ENCODE data around the gene RFPL4A. TPM values are rescaled to one million over a fixed set of nuclear protein-coding genes. Genes with fewer than 3 reads are reported as not detected.

RFPL4A gene
- total RNA-seq, 4 donors from 2014 or later: not detected

- 66% methylated on average over 7 of the region's 7 CpGs for WGBS
- Histone ChIP-seq H3K4me1 (no peaks in the 10 kb centered on the region), H3K27me3 (no peaks in the 10 kb centered on the region), H3K4me3 (no peak overlapping the region), H3K9me3 (no peaks in the 10 kb centered on the region), H3K27ac (no peak overlapping the region), H3K36me3 (no peaks in the 10 kb centered on the region)
- DNase-seq (ENCODE audit: low spot score in 2 of 2): no peak
- TF ChIP-seq POLR2AphosphoS5 (IDR thresholded peaks at IDR 0.05) (no peak), POLR2A (IDR thresholded peaks at IDR 0.05) (no peak), EP300 (IDR thresholded peaks at IDR 0.05) (no peak), CTCF (IDR thresholded peaks at IDR 0.05) (no peak)
Observed at GRCh38 chr19:55812449-55812848, 53.6 kb downstream of the RFPL4A start.

Other genes with a start within 250 kb of the RFPL4A start
- gene SBK2, start 222.0 kb upstream of the RFPL4A start, total RNA-seq: not detected
- not detected for gene SBK3, start 213.6 kb upstream of the RFPL4A start, total RNA-seq
- gene ZNF579, start 178.2 kb upstream of the RFPL4A start, total RNA-seq: 1 to 10 TPM; 1.8 to 3.1 (median 2.8) TPM
- 1 to 10 TPM; 7.6 to 9.2 (median 8.5) TPM for gene FIZ1, start 159.6 kb upstream of the RFPL4A start, total RNA-seq
- 10 to 100 TPM; 29.4 to 49.9 (median 47.0) TPM for gene ZNF524, start 158.8 kb upstream of the RFPL4A start, total RNA-seq
- gene ZNF865, start 153.4 kb upstream of the RFPL4A start, total RNA-seq: 10 to 100 TPM in 2 of 4 donors, 1 to 10 TPM in 2; 7.6 to 14.2 (median 9.9) TPM
- 1 to 10 TPM; 4.3 to 8.0 (median 6.5) TPM for gene ZNF784, start 134.5 kb upstream of the RFPL4A start, total RNA-seq
- gene ZNF580, start 118.1 kb upstream of the RFPL4A start, total RNA-seq: 10 to 100 TPM; 15.0 to 27.9 (median 22.3) TPM
- 10 to 100 TPM; 16.3 to 27.1 (median 20.2) TPM for gene ZNF581, start 115.4 kb upstream of the RFPL4A start, total RNA-seq
- 10 to 100 TPM in 1 of 4 donors, 1 to 10 TPM in 3; 6.2 to 18.3 (median 8.5) TPM for gene CCDC106, start 110.9 kb upstream of the RFPL4A start, total RNA-seq
- gene U2AF2, start 104.1 kb upstream of the RFPL4A start, total RNA-seq: 100 to 1,000 TPM in 1 of 4 donors, 10 to 100 TPM in 3; 82.8 to 128 (median 88.5) TPM
- gene EPN1, start 83.9 kb upstream of the RFPL4A start, total RNA-seq: 100 to 1,000 TPM in 1 of 4 donors, 10 to 100 TPM in 3; 80.1 to 104 (median 82.9) TPM
- gene NLRP9, start 20.7 kb upstream of the RFPL4A start, total RNA-seq: not detected
- not detected for gene RFPL4AL1, start 10.0 kb downstream of the RFPL4A start, total RNA-seq
- under 1 TPM in 1 of 4 donors, not detected in 3; 0.26 TPM for gene NLRP11, start 72.9 kb downstream of the RFPL4A start, total RNA-seq
- not detected for gene NLRP4, start 77.4 kb downstream of the RFPL4A start, total RNA-seq
- not detected for gene NLRP13, start 173.2 kb downstream of the RFPL4A start, total RNA-seq
- gene NLRP8, start 188.7 kb downstream of the RFPL4A start, total RNA-seq: not detected
- gene NLRP5, start 227.7 kb downstream of the RFPL4A start, total RNA-seq: not detected

Data from suprapubic skin (tissue), 4 donors.